GM13976 (cell line): Measurements from ENCODE around the gene C10orf71.

ENCODE experiments used
- DNase-seq: peaks from one replicate; pipeline ENCODE4 v3.0.0; 2012; ENCODE audit warnings: low spot score
- CTCF ChIP-seq: IDR thresholded peaks from 2 replicates; pipeline ENCODE4 v1.5.1; 2012; ENCODE audit warnings: borderline replicate concordance, mild to moderate bottlenecking; ENCODE audit not compliant: insufficient read depth; ENCODE audit errors: extremely low read depth, missing control alignments, control extremely low read depth
- in situ Hi-C: fragments of 300-500 bp; cut with MboI; formaldehyde crosslinking; loops from one replicate; pipeline ENCODE4 v1.12.0; 2022; ENCODE audit warnings: low sequenced_read_pairs, mixed read lengths, inconsistent platforms; ENCODE audit not compliant: unreplicated experiment

C10orf71 gene

GRCh38 chr10:49290131-49290530, 8.8 kb upstream of the C10orf71 start:
- no peak for TF ChIP-seq CTCF
- DNase-seq, result no peak
- in situ Hi-C loops, result no loop called here

- DNase-seq, result no peak
- in situ Hi-C loops, result no loop called here
- no peak for TF ChIP-seq CTCF
These were observed 8.4 kb upstream of the C10orf71 start for GRCh38 chr10:49290607-49291006.

GRCh38 chr10:49292565-49293207, 6.3 kb upstream of the C10orf71 start:
- no peak for DNase-seq
- in situ Hi-C loops, result no loop called here
- no peak for TF ChIP-seq CTCF

- in situ Hi-C loops, result no loop called here
- DNase-seq, result no peak
- no peak for TF ChIP-seq CTCF
These were observed 5.8 kb upstream of the C10orf71 start for GRCh38 chr10:49293208-49293603.

- no peak for TF ChIP-seq CTCF
- in situ Hi-C loops, result no loop called here
- DNase-seq, result no peak
These were observed 4.2 kb upstream of the C10orf71 start for GRCh38 chr10:49294731-49295130.

DNA sequence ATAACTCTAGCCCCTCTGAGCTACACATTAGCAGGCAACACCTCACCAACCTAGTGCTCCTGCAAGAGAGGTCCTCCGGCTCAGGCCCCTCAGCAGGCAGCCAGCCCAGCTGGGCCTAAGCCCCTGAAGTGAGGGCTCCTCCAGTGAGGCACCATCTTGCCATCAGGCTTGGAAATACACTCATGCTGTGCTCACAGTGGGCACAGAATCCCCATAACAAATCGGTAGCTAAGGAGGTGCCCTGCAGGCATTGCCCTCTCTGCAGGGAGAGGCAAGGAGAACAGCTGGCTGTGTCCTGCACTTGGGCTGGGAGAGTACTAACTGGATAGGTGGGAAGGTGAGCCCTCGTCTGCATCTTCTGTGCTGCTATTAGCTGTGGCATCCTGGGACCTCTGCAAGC, 3.7 kb upstream of the C10orf71 start:
- in situ Hi-C loops, result no loop called here
- TF ChIP-seq CTCF, result no peak
- no peak for DNase-seq
